HepG2 (cell line): ENCODE results near the gene PCGF2. TPM values are rescaled to one million over a fixed set of nuclear protein-coding genes. Genes with fewer than 3 reads are reported as not detected.

Experiments
- BHLHE40 ChIP-seq: IDR thresholded peaks from 2 replicates; pipeline ENCODE4 v1.6.1; 2011; ENCODE audit warnings: low read length, improper control_type of control experiment
- CHD4 ChIP-seq: fragments of 200-600 bp; sonication (generic); IDR thresholded peaks from 2 replicates; pipeline ENCODE4 v1.7.0; 2017; ENCODE audit warnings: mild to moderate bottlenecking, low read length, borderline replicate concordance
- GTF2F1 ChIP-seq: fragments of 150-350 bp; IDR thresholded peaks from 2 replicates; pipeline ENCODE4 v1.6.1; 2014; ENCODE audit warnings: low read length
- GTF3A ChIP-seq: sonication (generic); formaldehyde crosslinking; conservative IDR thresholded peaks from 2 replicates; pipeline ENCODE4 v1.4.0; 2020; ENCODE audit warnings: mild to moderate bottlenecking, missing genetic modification reagents
- HDAC1 ChIP-seq: sonication (generic); formaldehyde crosslinking; IDR thresholded peaks from 2 replicates; pipeline ENCODE4 v1.5.1; 2020; ENCODE audit warnings: mild to moderate bottlenecking, missing genetic modification reagents
- HOXA9 ChIP-seq: sonication (generic); formaldehyde crosslinking; IDR thresholded peaks from 2 replicates; pipeline ENCODE4 v1.8.1; 2022; ENCODE audit warnings: missing genetic modification reagents, mild to moderate bottlenecking, moderate library complexity, borderline replicate concordance
- KAT7 ChIP-seq: IDR thresholded peaks from 2 replicates; pipeline ENCODE4 v1.6.1; 2018; ENCODE audit warnings: borderline replicate concordance, missing compliant biosample characterization
- KLF16 ChIP-seq, 2 experiments: sonication (generic) in 1 of 2; formaldehyde crosslinking in 1 of 2; IDR thresholded peaks; 2 replicates each; pipeline versions ENCODE4 v1.6.1 to v1.8.0; 2016 to 2023; ENCODE audit warnings: missing genetic modification reagents in 2 of 2, missing compliant biosample characterization in 1 of 2
- SRSF1 ChIP-seq: fragments of 200-400 bp; formaldehyde crosslinking; optimal IDR thresholded peaks from 2 replicates; pipeline ENCODE3; 2017; ENCODE audit warnings: mild to moderate bottlenecking, low read depth, low read length, moderate library complexity
- TAF15 ChIP-seq: fragments of 200-400 bp; formaldehyde crosslinking; IDR thresholded peaks from one replicate; pipeline ENCODE4 v1.6.1; 2018; ENCODE audit warnings: mild to moderate bottlenecking, low read depth, low read length; ENCODE audit not compliant: poor library complexity, severe bottlenecking
- THYN1 ChIP-seq: sonication (generic); formaldehyde crosslinking; IDR thresholded peaks from 2 replicates; pipeline ENCODE4 v1.8.1; 2023; ENCODE audit warnings: low read depth, mild to moderate bottlenecking, moderate library complexity, missing genetic modification reagents, borderline replicate concordance
- WIZ ChIP-seq: sonication (generic); formaldehyde crosslinking; IDR thresholded peaks from 2 replicates; pipeline ENCODE4 v1.5.1; 2020; ENCODE audit warnings: mild to moderate bottlenecking, missing genetic modification reagents
- ZBTB1 ChIP-seq: sonication (generic); formaldehyde crosslinking; IDR thresholded peaks from 2 replicates; pipeline ENCODE4 v1.4.0; 2020; ENCODE audit warnings: missing genetic modification reagents, borderline replicate concordance
- ZKSCAN1 ChIP-seq: fragments of 150-350 bp; IDR thresholded peaks from 2 replicates; pipeline ENCODE4 v1.6.1; 2014; ENCODE audit warnings: low read length
- ZKSCAN8 ChIP-seq: IDR thresholded peaks from 2 replicates; pipeline ENCODE4 v1.6.1; 2016; ENCODE audit warnings: borderline replicate concordance, missing genetic modification reagents, missing compliant biosample characterization
- ZNF232 ChIP-seq: sonication (generic); formaldehyde crosslinking; IDR thresholded peaks from 2 replicates; pipeline ENCODE4 v1.4.0; 2020; ENCODE audit warnings: missing genetic modification reagents, borderline replicate concordance
- ZNF260 ChIP-seq: sonication (generic); formaldehyde crosslinking; IDR thresholded peaks from 2 replicates; pipeline ENCODE4 v1.4.0; 2020; ENCODE audit warnings: missing genetic modification reagents, low read depth, mild to moderate bottlenecking, borderline replicate concordance
- ZNF367 ChIP-seq: sonication (generic); formaldehyde crosslinking; IDR thresholded peaks from 2 replicates; pipeline ENCODE4 v1.4.0; 2020; ENCODE audit warnings: missing genetic modification reagents, borderline replicate concordance
- ZNF383 ChIP-seq: sonication (generic); formaldehyde crosslinking; IDR thresholded peaks from 2 replicates; pipeline ENCODE4 v1.4.0; 2020; ENCODE audit warnings: missing genetic modification reagents, mild to moderate bottlenecking, borderline replicate concordance
- ZNF407 ChIP-seq: sonication (generic); formaldehyde crosslinking; IDR thresholded peaks from one replicate; pipeline ENCODE4 v1.5.1; 2020; ENCODE audit warnings: mild to moderate bottlenecking, missing genetic modification reagents; ENCODE audit errors: not compliant biosample characterization
- ZNF619 ChIP-seq: sonication (generic); formaldehyde crosslinking; IDR thresholded peaks from 2 replicates; pipeline ENCODE4 v1.4.0; 2020; ENCODE audit warnings: mild to moderate bottlenecking, missing genetic modification reagents
- ZNF660 ChIP-seq: sonication (generic); formaldehyde crosslinking; IDR thresholded peaks from 2 replicates; pipeline ENCODE4 v1.5.1; 2020; ENCODE audit warnings: mild to moderate bottlenecking, low read depth, missing genetic modification reagents, borderline replicate concordance
- ZNF776 ChIP-seq: sonication (generic); formaldehyde crosslinking; IDR thresholded peaks from 2 replicates; pipeline ENCODE4 v1.4.0; 2020; ENCODE audit warnings: mild to moderate bottlenecking, missing genetic modification reagents
- polyA plus RNA-seq, 8 experiments: library from polyadenylated mRNA; depleted of rRNA in 3 of 8; stranded (reverse) in 7 of 8; unstranded in 1 of 8; fragments of >200 nt; fragmentation: Illumina TruSeq in 4 of 8; extraction: Trizol in 4 of 8; gene quantifications; 2 replicates each; pipeline versions ENCODE4 v1.2.1 to v1.2.3, GENCODE V29; 2011 to 2016; ENCODE audit warnings: low read depth in 4 of 8, missing spikeins in 1 of 8, mixed read lengths in 1 of 8; ENCODE audit not compliant: insufficient read depth in 1 of 8
- total RNA-seq, 5 experiments: library from RNA; depleted of rRNA; stranded (reverse); fragments of >200 nt; fragmentation: Illumina TruSeq; extraction: Trizol; gene quantifications; 2 replicates each; pipeline ENCODE4 v1.2.3, GENCODE V29; 2016; ENCODE audit warnings: low read depth in 1 of 5

PCGF2 gene
- total and polyA plus RNA-seq, 2 of the 13 experiments (the other 11 are each of a cell fraction or from before 2014, with no cell fraction given), result 11.6 to 29.4 TPM

- TF ChIP-seq ZNF407 (CRISPR knock-in tag) (peak; percentile 19), THYN1 (CRISPR knock-in tag) (0 out of 2 replicates have a peak, but pooled peaks have one; percentile 18), WIZ (CRISPR knock-in tag) (peak; percentile 78; the same call in 1 of the 2 replicates), ZNF383 (no peak), SRSF1 (no peak), KAT7 (CRISPR knock-in tag) (no peak), KLF16 (CRISPR knock-in tag; IDR thresholded peaks at IDR 0.05) (peak in 1 of 2 experiments; percentile 2; a peak in 1 of 4 replicates), HDAC1 (CRISPR knock-in tag) (0 out of 2 replicates have a peak, but pooled peaks have one; percentile 18), ZBTB1 (CRISPR knock-in tag) (0 out of 2 replicates have a peak, but pooled peaks have one; percentile 8), ZNF367 (CRISPR knock-in tag) (no peak), ZNF260 (no peak), ZNF776 (CRISPR knock-in tag) (no peak), GTF3A (CRISPR knock-in tag) (0 out of 2 replicates have a peak, but pooled peaks have one; percentile 15), CHD4 (no peak; the same call in 1 of the 2 replicates), ZKSCAN8 (CRISPR knock-in tag) (no peak), BHLHE40 (peak; percentile 15; the same call in 1 of the 2 replicates), ZNF660 (CRISPR knock-in tag) (no peak), ZNF232 (no peak; the same call in 1 of the 2 replicates), GTF2F1 (no peak), ZKSCAN1 (no peak), TAF15 (no peak), ZNF619 (CRISPR knock-in tag) (peak; percentile 68), HOXA9 (CRISPR knock-in tag) (no peak)
Observed at GRCh38 chr17:38701504-38702165, 46.5 kb downstream of the PCGF2 start (continued).
